HEK293T (cell line): Measurements from ENCODE around the gene MT1X.

Experiments used
- CTCF ChIA-PET: fragments of 350-600 bp; formaldehyde crosslinking; extraction: SDS; loops from one replicate; lab custom pipeline; 2021; ENCODE audit warnings: antibody characterized with exemption, inconsistent platforms; lab: Yijun Ruan, JAX
- POLR2A ChIA-PET: fragments of 350-600 bp; formaldehyde crosslinking; extraction: SDS; loops from one replicate; lab custom pipeline; 2020; ENCODE audit warnings: antibody characterized with exemption, inconsistent platforms; lab: Yijun Ruan, JAX
- DNase-seq: peaks from one replicate; pipeline ENCODE4 v3.0.0; 2012; ENCODE audit warnings: mixed read lengths; ENCODE audit errors: extremely low spot score
- ARNT ChIP-seq: fragments of 450-650 bp; IDR thresholded peaks from 2 replicates; pipeline ENCODE4 v1.6.1; 2017; ENCODE audit warnings: mild to moderate bottlenecking
- BHLHE40 ChIP-seq: fragments of 450-650 bp; IDR thresholded peaks from 2 replicates; pipeline ENCODE4 v1.6.1; 2016; ENCODE audit warnings: mild to moderate bottlenecking, moderate library complexity, borderline replicate concordance
- CTBP1 ChIP-seq: fragments of 450-650 bp; IDR thresholded peaks from 2 replicates; pipeline ENCODE4 v1.6.1; 2016; ENCODE audit warnings: borderline replicate concordance
- ELF4 ChIP-seq: fragments of 450-650 bp; IDR thresholded peaks from 2 replicates; pipeline ENCODE4 v1.6.1; 2017; ENCODE audit warnings: antibody characterized with exemption
- FOXA1 ChIP-seq: fragments of 450-650 bp; IDR thresholded peaks from 2 replicates; pipeline ENCODE4 v1.6.1; 2016; ENCODE audit warnings: mild to moderate bottlenecking
- FOXK2 ChIP-seq: fragments of 450-650 bp; IDR thresholded peaks from 2 replicates; pipeline ENCODE4 v1.6.1; 2016; ENCODE audit warnings: mild to moderate bottlenecking
- FOXM1 ChIP-seq: fragments of 450-650 bp; IDR thresholded peaks from 2 replicates; pipeline ENCODE4 v1.6.1; 2017; ENCODE audit warnings: mild to moderate bottlenecking, borderline replicate concordance
- HDGF ChIP-seq: fragments of 450-650 bp; IDR thresholded peaks from 2 replicates; pipeline ENCODE4 v1.6.1; 2017; ENCODE audit warnings: antibody characterized with exemption, borderline replicate concordance
- L3MBTL2 ChIP-seq: fragments of 450-650 bp; conservative IDR thresholded peaks from 2 replicates; pipeline ENCODE4 v1.6.1; 2016; ENCODE audit warnings: mild to moderate bottlenecking
- LEF1 ChIP-seq: fragments of 450-650 bp; IDR thresholded peaks from 2 replicates; pipeline ENCODE4 v1.6.1; 2017; ENCODE audit warnings: mild to moderate bottlenecking, borderline replicate concordance
- NFRKB ChIP-seq: fragments of 450-650 bp; IDR thresholded peaks from 2 replicates; pipeline ENCODE4 v1.6.1; 2016; ENCODE audit warnings: mild to moderate bottlenecking, moderate library complexity
- PKNOX1 ChIP-seq: fragments of 450-650 bp; IDR thresholded peaks from 2 replicates; pipeline ENCODE4 v1.6.1; 2016
- SP1 ChIP-seq: fragments of 450-650 bp; IDR thresholded peaks from 2 replicates; pipeline ENCODE4 v1.6.1; 2017
- SUZ12 ChIP-seq: fragments of 450-650 bp; IDR thresholded peaks from 2 replicates; pipeline ENCODE4 v1.6.1; 2016; ENCODE audit warnings: mild to moderate bottlenecking
- TARDBP ChIP-seq: fragments of 450-650 bp; IDR thresholded peaks from 2 replicates; pipeline ENCODE4 v1.6.1; 2016
- ZNF384 ChIP-seq: fragments of 450-650 bp; IDR thresholded peaks from 2 replicates; pipeline ENCODE4 v1.6.1; 2016

MT1X gene

DNA sequence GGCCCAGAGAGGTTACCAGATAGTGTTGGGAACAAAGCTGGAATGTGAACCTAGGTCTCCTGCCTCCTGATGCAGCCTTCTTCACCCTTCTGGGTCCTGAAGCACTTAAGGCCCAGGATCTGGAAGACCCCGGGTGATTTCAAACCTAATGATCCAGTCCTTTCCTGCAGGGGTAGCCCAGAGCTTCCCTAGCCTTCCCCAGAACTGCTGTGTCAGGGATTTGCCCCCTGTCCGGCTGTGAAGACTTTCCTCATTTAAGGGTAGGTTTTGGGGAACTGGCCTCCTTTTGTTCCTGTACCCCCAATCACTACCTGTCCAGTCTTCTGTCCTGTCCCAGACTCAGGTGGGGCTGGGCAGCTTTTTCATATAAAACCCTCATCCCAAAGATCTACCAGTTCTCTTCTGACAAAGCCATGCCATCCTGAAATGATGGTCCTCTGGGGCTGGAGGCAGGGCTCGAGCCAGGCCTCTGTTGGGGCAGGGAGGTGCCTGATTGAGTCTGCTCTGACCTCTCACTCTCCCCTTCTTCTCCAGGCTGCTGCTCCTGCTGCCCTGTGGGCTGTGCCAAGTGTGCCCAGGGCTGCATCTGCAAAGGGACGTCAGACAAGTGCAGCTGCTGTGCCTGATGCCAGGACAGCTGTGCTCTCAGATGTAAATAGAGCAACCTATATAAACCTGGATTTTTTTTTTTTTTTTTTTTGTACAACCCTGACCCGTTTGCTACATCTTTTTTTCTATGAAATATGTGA is 1.3 kb downstream of the MT1X start:
- TF ChIP-seq FOXM1, result no peak
- no peak for TF ChIP-seq NFRKB
- POLR2A ChIA-PET, result interaction anchor here (1.9 kb wide), 1 partner anchor 19 kb away, joined by 6 read pairs; no protein-coding TSS in a partner anchor
- DNase-seq, result no peak
- CTCF ChIA-PET, result interaction anchor here (0.7 kb wide), 2 partner anchors 80 to 677 kb away, joined by 3 read pairs; no protein-coding TSS in a partner anchor

DNA sequence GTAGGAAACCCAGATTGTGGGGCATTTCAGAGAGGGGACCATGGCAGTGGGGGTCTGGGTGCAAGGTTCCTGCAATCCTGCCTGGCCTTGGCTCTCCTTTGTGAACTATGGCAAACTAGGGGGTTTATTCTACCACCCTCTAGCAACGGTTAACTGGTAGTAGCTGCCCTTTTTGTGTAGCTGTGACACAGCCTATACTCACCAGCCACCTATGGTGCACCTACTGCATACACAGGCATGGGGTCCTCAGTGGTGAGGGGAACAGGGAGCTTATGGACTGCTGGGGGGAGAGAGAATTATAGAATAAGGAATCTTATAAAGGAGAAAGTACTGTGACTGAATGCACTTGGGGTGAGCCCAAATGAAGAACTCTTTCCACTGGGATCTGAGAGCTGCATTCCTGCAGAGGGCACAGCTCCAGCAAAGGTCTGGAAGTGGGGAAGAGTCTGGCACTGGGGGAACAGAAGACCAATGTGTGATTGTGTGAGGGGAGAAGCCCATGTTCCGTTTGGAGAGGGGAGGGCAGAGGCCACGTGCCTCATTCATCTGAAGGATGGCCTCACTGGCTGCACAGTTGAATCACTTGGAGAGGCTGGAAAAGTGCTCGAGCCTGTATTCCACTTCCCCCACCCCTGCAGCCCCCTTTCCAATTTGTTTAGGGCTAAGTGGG is 2.1 kb downstream of the MT1X start:
- ChIA-PET POLR2A (no interaction called here), CTCF (no interaction called here)
- DNase-seq, result no peak
- TF ChIP-seq FOXM1 (no peak), ELF4 (no peak), PKNOX1 (no peak), BHLHE40 (no peak), ARNT (no peak), FOXA1 (no peak), SUZ12 (no peak), L3MBTL2 (no peak), LEF1 (no peak), CTBP1 (no peak), HDGF (no peak), SP1 (no peak), FOXK2 (no peak), NFRKB (no peak), TARDBP (no peak), ZNF384 (no peak)

DNA sequence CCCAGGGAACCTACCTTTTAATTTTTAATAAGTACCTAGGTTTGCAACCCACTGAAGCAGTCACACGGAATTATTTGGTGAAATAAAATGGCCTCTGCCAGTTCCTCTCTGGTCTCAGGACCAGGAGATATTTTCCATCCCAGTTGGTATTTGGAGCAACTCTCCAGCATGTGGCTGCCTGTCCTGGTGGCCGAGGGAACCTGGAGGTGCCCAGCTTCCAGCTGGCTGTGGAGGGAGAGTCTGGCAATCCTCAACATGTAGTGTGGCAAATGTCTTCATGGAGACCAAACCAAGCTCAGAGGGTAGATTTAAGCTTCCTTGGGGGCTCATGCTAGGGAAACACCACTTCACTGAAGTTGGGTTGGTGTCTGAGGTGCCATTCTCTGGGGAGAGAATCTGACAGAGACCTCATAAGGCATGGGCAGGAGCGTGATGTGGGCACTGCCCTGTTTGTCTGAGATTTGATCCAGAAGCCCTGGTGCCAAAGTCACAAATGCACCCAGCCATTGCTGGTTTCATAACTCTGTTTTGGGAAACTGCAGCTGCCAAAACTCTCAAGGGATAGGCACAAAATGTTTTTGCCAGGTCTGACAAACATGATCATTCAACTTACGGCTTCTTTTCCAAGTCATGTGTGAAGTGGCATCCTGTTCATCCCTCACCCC is 2.8 kb downstream of the MT1X start:
- POLR2A ChIA-PET, result no interaction called here
- no peak for DNase-seq
- TF ChIP-seq PKNOX1, result no peak
- CTCF ChIA-PET, result no interaction called here

DNA sequence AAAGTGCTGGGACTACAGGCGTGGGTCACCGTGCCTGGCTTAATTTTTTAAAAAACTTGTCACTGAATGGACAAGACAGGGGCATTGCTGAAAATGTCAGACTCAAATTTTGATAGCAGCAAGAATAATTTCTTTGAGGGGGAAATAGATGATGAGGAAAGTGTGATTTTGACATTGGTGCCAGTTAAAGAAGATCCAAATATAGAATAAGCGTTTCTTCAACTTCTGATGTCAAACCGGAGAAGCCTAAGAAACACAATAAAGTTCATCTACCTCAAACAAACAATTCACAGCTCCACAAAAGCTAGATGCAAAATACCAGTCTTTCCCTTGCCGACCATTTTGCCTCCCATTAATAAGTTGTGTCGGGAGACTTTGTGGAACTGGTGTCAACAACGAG is 4.5 kb downstream of the MT1X start:
- ChIA-PET CTCF (no interaction called here), POLR2A (no interaction called here)
- DNase-seq, result no peak
- TF ChIP-seq FOXA1 (no peak), BHLHE40 (no peak), FOXK2 (no peak), HDGF (no peak), FOXM1 (no peak), TARDBP (no peak), NFRKB (no peak), SP1 (no peak), ARNT (no peak), L3MBTL2 (no peak), SUZ12 (no peak), CTBP1 (no peak)

- no peak for DNase-seq
- POLR2A ChIA-PET, result no interaction called here
- TF ChIP-seq FOXA1, result no peak
- no peak for TF ChIP-seq LEF1
- no peak for TF ChIP-seq SP1
- TF ChIP-seq HDGF, result no peak
- no peak for TF ChIP-seq FOXM1
- CTCF ChIA-PET, result no interaction called here
Observed at GRCh38 chr16:56688762-56689161, 6.5 kb downstream of the MT1X start.

- ChIA-PET CTCF (no interaction called here), POLR2A (no interaction called here)
- TF ChIP-seq L3MBTL2 (no peak), BHLHE40 (no peak), ZNF384 (no peak), FOXM1 (no peak), ELF4 (no peak), FOXA1 (no peak), SP1 (no peak), PKNOX1 (no peak)
- no peak for DNase-seq
Observed at GRCh38 chr16:56689171-56689570, 6.9 kb downstream of the MT1X start.
